Measurements from ENCODE around the gene ARHGAP22.

DNA sequence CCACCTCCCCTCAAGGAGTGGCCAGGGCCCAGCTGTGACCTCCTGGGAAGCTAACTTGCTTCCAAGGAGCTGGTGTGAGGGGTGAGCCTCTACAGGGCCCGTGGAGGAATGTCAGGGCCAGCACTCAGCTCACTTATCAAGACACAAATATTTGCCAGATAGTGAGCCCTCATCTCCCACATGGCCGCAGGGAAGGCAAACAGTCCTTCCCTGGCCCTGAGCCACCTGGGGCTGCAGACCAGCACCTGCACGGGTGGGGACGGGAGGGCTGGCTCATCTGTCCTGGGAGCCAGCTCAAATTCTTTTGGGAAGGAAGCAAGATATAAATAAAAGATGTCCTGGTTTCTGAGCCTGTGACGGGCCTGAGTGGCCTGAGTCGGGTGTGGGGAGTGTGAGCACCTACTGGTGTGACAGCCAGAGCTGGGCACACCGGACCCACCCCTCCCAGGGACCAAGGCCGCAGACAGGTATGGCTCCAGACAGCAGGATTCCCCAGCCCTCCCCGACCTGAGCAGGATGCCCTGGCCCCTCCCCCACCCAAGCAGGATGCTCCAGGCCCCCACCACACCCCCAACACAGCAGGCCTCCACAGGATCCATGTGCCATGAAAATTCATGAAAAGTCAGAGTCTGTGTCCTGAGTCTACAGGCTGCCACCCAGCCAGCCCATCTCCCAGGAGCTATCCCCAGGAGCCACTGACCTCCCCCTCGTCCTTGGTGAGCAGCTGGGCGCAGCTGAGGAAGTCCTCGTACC is 150.4 kb downstream of the ARHGAP22 start:
- TF ChIP-seq CTCF (IDR thresholded peaks at IDR 0.05; ENCODE audit: insufficient read depth, low read length) = no peak
- TF ChIP-seq GABPA (IDR thresholded peaks at IDR 0.05; ENCODE audit: low read depth) = no peak
- TF ChIP-seq POLR2AphosphoS5 (IDR thresholded peaks at IDR 0.05; ENCODE audit: low read depth) = no peak
